Measurements from ENCODE around the gene ASXL1. TPM values are rescaled to one million over a fixed set of nuclear protein-coding genes. Genes with fewer than 3 reads are reported as not detected.

ASXL1 gene
- total and polyA plus RNA-seq, 2 experiments from 2014 or later: 50.3 to 82.4 TPM

DNA sequence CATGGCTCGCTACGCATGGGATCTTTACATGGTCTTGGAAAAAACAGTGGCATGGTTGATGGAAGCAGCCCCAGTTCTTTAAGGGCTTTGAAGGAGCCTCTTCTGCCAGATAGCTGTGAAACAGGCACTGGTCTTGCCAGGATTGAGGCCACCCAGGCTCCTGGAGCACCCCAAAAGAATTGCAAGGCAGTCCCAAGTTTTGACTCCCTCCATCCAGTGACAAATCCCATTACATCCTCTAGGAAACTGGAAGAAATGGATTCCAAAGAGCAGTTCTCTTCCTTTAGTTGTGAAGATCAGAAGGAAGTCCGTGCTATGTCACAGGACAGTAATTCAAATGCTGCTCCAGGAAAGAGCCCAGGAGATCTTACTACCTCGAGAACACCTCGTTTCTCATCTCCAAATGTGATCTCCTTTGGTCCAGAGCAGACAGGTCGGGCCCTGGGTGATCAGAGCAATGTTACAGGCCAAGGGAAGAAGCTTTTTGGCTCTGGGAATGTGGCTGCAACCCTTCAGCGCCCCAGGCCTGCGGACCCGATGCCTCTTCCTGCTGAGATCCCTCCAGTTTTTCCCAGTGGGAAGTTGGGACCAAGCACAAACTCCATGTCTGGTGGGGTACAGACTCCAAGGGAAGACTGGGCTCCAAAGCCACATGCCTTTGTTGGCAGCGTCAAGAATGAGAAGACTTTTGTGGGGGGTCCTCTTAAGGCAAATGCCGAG, 78.2 kb downstream of the ASXL1 start:
- H3K36me3 ChIP-seq: peaks cover 43% of the 10 kb centered on the region
- TF ChIP-seq, protein P1, sequence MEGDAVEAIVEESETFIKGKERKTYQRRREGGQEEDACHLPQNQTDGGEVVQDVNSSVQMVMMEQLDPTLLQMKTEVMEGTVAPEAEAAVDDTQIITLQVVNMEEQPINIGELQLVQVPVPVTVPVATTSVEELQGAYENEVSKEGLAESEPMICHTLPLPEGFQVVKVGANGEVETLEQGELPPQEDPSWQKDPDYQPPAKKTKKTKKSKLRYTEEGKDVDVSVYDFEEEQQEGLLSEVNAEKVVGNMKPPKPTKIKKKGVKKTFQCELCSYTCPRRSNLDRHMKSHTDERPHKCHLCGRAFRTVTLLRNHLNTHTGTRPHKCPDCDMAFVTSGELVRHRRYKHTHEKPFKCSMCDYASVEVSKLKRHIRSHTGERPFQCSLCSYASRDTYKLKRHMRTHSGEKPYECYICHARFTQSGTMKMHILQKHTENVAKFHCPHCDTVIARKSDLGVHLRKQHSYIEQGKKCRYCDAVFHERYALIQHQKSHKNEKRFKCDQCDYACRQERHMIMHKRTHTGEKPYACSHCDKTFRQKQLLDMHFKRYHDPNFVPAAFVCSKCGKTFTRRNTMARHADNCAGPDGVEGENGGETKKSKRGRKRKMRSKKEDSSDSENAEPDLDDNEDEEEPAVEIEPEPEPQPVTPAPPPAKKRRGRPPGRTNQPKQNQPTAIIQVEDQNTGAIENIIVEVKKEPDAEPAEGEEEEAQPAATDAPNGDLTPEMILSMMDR (IDR thresholded peaks at IDR 0.05; ENCODE audit: low read depth, low read length): no peak
- H3K4me1 ChIP-seq (ENCODE audit: low read depth): peaks cover 19% of the 10 kb centered on the region
- H3K27me3 ChIP-seq: no peaks in the 10 kb centered on the region
- no peak for DNase-seq (ENCODE audit: low read depth in 1 of 2, low spot score in 1 of 2)
- H3K27ac ChIP-seq: no peak overlapping the region
- H3K9me3 ChIP-seq (ENCODE audit: low read depth): no peaks in the 10 kb centered on the region
- H3K4me3 ChIP-seq: no peak overlapping the region

DNA sequence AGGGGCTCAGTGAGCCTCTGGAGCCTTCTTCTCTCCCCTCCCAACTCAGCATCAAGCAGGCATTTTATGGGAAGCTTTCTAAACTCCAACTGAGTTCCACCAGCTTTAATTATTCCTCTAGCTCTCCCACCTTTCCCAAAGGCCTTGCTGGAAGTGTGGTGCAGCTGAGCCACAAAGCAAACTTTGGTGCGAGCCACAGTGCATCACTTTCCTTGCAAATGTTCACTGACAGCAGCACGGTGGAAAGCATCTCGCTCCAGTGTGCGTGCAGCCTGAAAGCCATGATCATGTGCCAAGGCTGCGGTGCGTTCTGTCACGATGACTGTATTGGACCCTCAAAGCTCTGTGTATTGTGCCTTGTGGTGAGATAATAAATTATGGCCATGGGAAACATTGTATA, 78.8 kb downstream of the ASXL1 start:
- no peak overlapping the region for H3K27ac ChIP-seq
- no peaks in the 10 kb centered on the region for H3K27me3 ChIP-seq
- no peaks in the 10 kb centered on the region for H3K9me3 ChIP-seq (ENCODE audit: low read depth)
- TF ChIP-seq, protein P1 (IDR thresholded peaks at IDR 0.05; ENCODE audit: low read depth, low read length): no peak
- H3K36me3 ChIP-seq: peaks cover 43% of the 10 kb centered on the region
- no peak overlapping the region for H3K4me3 ChIP-seq
- peaks cover 16% of the 10 kb centered on the region for H3K4me1 ChIP-seq (ENCODE audit: low read depth)
- no peak for DNase-seq (ENCODE audit: low read depth in 1 of 2, low spot score in 1 of 2)

DNA sequence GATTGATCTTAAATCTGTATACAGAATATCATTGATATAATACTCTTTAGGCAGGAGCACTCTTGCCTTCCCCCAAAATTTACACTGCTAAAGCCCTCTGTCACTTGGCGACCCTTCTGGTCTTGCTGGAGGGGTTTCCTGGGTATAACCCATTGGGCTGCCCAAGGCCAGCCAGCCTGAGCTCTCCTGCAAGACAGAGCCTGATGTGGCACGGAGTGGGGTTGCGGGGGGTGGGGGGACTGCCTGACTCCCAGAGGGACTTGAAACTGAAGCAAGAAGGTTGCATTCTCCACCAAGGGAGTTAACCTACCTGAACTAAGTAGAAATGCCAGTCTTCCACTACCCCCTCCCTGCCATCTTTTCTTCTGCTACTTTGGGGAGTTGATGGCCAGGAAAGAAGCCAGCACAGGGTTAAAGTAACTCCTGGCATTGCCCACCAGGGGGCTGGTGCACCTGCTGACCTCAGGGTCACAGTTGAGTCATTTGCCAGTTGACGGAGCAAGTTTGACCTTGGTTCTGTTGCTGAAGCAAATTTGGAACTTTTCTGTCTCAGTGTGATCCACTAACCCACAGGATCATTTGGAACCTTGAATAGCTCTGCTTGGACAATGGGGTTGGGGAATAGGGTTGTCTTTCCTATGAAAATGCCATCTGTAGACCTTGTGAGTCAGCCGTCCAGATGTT, 79.4 kb downstream of the ASXL1 start:
- DNase-seq (ENCODE audit: low read depth in 1 of 2, low spot score in 1 of 2): no peak
- Histone ChIP-seq H3K27ac (no peak overlapping the region), H3K4me3 (no peak overlapping the region), H3K36me3 (peaks cover 41% of the 10 kb centered on the region), H3K9me3 (ENCODE audit: low read depth) (no peaks in the 10 kb centered on the region), H3K4me1 (ENCODE audit: low read depth) (peaks cover 10% of the 10 kb centered on the region), H3K27me3 (no peaks in the 10 kb centered on the region)
- TF ChIP-seq, protein P1 (IDR thresholded peaks at IDR 0.05; ENCODE audit: low read depth, low read length): peak; percentile 21

GRCh38 chr20:32438331-32438858, 80.3 kb downstream of the ASXL1 start:
- H3K27me3 ChIP-seq: no peaks in the 10 kb centered on the region
- H3K27ac ChIP-seq: no peak overlapping the region
- peaks cover 41% of the 10 kb centered on the region for H3K36me3 ChIP-seq
- no peak overlapping the region for H3K4me3 ChIP-seq
- H3K4me1 ChIP-seq (ENCODE audit: low read depth): peaks cover 3% of the 10 kb centered on the region
- no peaks in the 10 kb centered on the region for H3K9me3 ChIP-seq (ENCODE audit: low read depth)
- DNase-seq (ENCODE audit: low read depth in 1 of 2, low spot score in 1 of 2): no peak
- TF ChIP-seq, protein P1 (IDR thresholded peaks at IDR 0.05; ENCODE audit: low read depth, low read length): no peak

DNA sequence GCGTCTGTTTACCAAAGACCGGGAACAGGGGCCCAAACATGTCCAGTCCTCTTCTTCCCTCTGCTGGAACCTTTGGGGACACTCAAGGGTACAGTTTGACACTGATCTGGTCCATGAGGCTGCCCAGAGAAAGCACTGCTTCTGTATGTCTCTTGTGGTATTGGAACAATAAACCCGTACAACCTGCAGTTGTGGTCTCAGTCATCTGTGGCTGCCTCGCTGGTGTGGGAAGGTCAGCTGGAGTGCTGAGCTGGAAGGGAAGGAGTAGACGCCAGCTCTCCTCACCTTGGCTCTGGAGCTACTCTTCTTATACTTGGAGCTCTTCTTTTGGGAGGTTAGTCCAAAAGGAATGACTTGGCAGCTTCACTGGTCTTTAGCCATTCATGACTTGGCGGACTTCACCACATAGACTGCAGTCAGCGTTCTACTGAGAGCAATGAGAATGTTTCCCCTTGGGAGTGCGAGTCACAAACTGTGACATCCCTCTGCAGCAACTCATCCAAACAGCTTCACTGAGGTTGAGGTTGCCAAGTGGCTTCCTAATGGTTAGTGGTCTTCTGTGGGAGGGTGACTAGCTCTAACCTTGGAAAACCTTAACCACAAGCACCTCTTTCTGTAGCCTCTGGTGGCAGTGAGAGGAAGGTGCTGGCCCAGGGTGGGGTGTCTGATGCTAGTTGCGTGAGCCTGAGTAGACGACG, 81.2 kb downstream of the ASXL1 start:
- Histone ChIP-seq H3K27ac (no peak overlapping the region), H3K4me3 (no peak overlapping the region), H3K27me3 (no peaks in the 10 kb centered on the region), H3K9me3 (ENCODE audit: low read depth) (no peaks in the 10 kb centered on the region), H3K36me3 (peaks cover 37% of the 10 kb centered on the region), H3K4me1 (ENCODE audit: low read depth) (no peaks in the 10 kb centered on the region)
- TF ChIP-seq, protein P1 (IDR thresholded peaks at IDR 0.05; ENCODE audit: low read depth, low read length): no peak
- DNase-seq (ENCODE audit: low read depth in 1 of 2, low spot score in 1 of 2): peak in 1 of 2 donors; percentile 44
